ENCODE data around the gene PML.
"Not testable (repeated sequence)": the region's sequence is repeated elsewhere in the genome, so short reads cannot be mapped to it uniquely, and the experiment has no call there.

PML gene

DNA sequence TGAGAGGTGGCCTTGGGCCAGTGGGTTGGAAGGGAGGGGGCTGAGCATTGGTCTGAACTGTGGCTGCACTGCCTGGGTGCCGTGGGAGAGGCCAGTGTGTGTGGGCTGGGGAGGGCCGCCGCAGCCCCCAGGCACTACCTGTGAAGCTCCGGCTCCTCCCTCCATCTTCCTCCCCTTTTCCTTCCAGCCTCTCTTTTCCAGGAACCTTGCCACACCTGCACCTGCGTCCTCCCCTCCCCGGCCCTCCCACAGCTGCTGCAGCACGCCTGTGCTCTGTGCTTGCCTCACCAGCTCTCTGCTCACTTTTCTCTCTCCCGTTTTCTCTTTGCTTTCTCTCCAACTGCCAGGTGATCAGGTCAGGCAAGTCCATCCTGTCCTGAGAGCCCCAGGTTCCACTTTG is 70.3 kb downstream of the PML start:
- DNase-seq, result not testable (repeated sequence)

DNA sequence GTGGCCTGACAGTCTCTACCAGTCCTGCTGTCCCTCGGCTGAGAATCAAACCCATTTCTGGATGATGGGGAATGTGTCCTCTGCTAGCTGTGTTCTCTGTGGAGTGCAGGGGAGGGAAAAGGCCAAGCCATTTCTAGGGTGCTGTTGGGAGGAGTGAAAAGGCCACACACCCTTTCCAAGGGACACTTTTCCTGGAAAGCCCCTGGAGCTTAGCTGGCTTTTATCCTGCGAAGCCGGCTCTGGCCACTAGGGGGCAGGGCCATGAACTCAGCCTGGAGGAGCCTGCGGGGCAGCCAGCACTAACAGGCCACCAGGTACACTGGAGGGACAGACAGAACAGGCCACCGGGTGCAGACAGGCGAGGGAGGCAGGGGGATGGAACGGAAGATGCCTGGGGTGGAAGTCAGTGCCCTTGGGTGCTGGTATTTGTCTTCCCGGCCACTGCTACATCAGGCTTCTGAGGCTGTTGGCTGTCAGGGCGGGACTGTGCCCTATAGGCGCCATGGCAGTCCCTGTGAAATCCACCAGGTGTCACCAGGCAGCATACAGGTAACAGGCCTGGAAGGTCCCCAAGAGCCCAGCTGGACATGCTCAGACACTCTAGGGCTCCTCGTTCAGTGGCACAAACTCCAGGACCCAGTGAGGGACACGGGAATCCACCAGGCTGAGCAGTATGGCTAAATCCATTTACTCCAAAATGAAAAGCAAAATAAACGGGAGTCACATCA is 71.3 kb downstream of the PML start:
- DNase-seq, result not testable (repeated sequence)

DNA sequence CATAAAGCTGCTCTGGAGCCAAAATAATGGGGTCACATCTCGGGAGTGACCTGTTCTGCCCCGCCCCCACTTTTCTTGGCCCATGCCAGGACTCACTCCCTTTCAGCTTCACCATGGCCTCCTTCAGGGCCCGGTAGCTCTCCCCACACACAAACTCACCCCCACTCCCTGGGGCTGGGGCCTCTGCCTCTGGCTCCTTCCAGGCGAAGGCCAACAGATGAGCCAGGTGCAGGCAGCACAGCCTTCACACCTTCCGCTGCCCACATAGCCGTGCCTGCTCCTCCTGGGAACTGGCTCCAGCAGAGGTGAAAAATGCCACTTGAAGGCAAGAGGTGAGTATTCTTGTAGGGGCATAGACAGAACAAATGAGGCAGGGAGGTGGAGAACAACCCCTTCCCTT is 77.1 kb downstream of the PML start:
- not testable (repeated sequence) for DNase-seq

- DNase-seq, result not testable (repeated sequence)
Observed at GRCh38 chr15:74072132-74072531, 77.6 kb downstream of the PML start.

DNA sequence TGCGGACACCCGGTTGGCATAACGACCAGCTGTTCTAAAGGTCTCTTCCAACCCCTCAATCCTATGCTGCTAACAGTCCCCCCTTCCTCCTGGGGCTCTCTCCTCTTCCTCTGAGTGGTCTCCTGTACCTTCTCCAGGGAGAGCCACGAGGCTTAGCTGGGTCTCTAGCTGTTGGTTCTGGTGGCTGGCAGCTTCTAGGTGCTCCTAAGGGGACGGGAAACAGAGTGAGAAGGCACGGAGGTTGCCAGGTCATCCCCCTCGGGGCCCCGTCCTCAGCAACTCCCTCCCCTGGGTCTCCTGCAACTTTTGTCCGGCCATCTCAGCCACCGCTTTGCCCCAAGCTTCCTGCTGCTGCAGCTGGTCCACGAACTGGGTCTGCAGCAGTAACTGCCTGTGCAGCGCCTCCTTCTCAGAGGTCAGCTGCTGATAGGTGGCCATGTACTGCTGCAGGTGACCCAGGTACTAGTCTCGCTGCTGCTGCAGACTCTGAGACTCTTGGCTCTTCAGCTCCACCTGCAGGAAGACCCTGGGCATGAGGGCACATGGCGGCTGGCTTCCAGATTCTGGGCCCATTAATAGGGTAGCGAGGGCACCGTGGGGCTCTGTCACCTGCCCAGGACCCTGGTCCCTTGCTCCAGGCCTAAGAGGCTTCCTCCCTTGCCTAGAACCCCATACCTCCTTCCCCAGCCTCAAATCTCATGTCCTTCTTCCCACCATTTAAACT is 78.3 kb downstream of the PML start:
- not testable (repeated sequence) for DNase-seq

DNA sequence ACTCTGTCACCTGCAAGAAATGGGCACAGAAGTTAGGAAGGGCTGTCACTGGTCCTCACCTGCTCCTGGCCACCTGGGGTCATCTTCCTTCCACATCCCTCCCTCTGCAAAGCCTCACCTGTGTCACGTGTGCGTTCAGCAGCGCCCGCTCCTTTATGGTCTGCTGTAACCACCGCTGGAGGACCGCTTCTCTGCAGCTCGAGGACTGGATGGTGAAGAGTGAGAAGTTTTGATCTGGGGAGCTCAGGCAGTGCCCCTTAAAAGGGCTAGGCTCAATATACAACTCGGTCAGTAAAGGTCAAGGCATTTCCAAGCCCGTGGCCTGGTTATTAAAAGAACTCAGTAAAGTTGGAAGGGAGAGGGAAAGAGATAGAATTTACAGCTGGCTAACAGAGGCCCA is 81.3 kb downstream of the PML start:
- DNase-seq, result not testable (repeated sequence)

- not testable (repeated sequence) for DNase-seq
Observed at GRCh38 chr15:74082450-74082849, 87.9 kb downstream of the PML start, which contains the start of gene GOLGA6A. TSS of gene GOLGA6A (minus strand) at chr15:74082550. CDS start at chr15:74082509, 41 bp downstream.

- not testable (repeated sequence) for DNase-seq
Observed at GRCh38 chr15:74094567-74094966, 100.1 kb downstream of the PML start.

DNA sequence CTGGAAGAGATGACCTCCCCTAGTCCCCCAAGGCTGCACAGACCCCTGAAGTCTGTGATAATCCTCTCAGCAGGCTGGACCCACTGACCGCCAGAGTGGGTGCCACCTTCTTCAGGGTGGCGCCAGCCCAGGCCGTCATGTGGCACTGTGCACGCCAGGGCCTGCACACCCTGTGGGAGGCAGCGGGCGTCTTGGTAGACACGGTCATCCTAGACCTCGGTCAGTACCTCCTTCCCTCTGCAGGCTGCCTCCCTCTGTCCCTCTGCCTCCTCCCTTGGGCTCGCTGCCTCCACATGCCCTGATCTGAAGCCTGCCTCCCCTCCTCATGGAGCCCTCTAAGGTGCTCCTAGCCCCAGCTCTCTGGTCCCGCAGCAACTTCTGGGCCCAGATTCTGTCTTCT is 101.1 kb downstream of the PML start:
- DNase-seq, result not testable (repeated sequence)

GRCh38 chr15:74096753-74097474 is 102.4 kb downstream of the PML start:
- not testable (repeated sequence) for DNase-seq
